Fibroblast of pulmonary artery (primary cell): ENCODE results near the gene PRTG.

ENCODE experiments used
- DNase-seq: peaks from one replicate; pipeline ENCODE4 v3.0.0-alpha.2; 2010; ENCODE audit warnings: low read depth
- H3K4me3 ChIP-seq: replicated peaks from 2 replicates; pipeline ENCODE4 v1.5.1; 2011; ENCODE audit warnings: low read depth, mild to moderate bottlenecking, control low read depth, low read length, moderate library complexity
- CTCF ChIP-seq: IDR thresholded peaks from 2 replicates; pipeline ENCODE4 v1.5.1; 2011; ENCODE audit warnings: mild to moderate bottlenecking, control low read depth, low read length, inconsistent platforms; ENCODE audit errors: missing control alignments

The PRTG gene

GRCh38 chr15:55742498-55742926 is 440 bp downstream of the PRTG start:
- peak; percentile 27 for DNase-seq
- no peak for TF ChIP-seq CTCF
- H3K4me3 ChIP-seq, result peak overlapping the region; percentile 64

- TF ChIP-seq CTCF, result no peak
- DNase-seq, result no peak
- peak overlapping the region; percentile 64 for H3K4me3 ChIP-seq
Measured at GRCh38 chr15:55741833-55742497, 987 bp downstream of the PRTG start.

GRCh38 chr15:55740981-55741832 is 1.7 kb downstream of the PRTG start:
- H3K4me3 ChIP-seq, result peak overlapping the region; percentile 64
- no peak for TF ChIP-seq CTCF
- DNase-seq, result no peak

GRCh38 chr15:55740359-55740878 is 2.5 kb downstream of the PRTG start:
- no peak for DNase-seq
- H3K4me3 ChIP-seq, result no peak overlapping the region
- no peak for TF ChIP-seq CTCF

GRCh38 chr15:55739641-55740040 is 3.3 kb downstream of the PRTG start:
- TF ChIP-seq CTCF, result no peak
- DNase-seq, result no peak
- H3K4me3 ChIP-seq, result no peak overlapping the region

- DNase-seq, result no peak
- no peak overlapping the region for H3K4me3 ChIP-seq
- TF ChIP-seq CTCF, result no peak
Measured at GRCh38 chr15:55738715-55739114, 4.2 kb downstream of the PRTG start.
